HK-2 (cell line): ENCODE measurements around the gene SMAD2.
A peak's percentile ranks its signal among the peaks of the same experiment; 100 is the strongest.

Experiments used
- DNase-seq: peaks from one replicate; pipeline ENCODE4 v3.0.0-alpha.2; 2018; ENCODE audit not compliant: unreplicated experiment

Gene SMAD2

DNA sequence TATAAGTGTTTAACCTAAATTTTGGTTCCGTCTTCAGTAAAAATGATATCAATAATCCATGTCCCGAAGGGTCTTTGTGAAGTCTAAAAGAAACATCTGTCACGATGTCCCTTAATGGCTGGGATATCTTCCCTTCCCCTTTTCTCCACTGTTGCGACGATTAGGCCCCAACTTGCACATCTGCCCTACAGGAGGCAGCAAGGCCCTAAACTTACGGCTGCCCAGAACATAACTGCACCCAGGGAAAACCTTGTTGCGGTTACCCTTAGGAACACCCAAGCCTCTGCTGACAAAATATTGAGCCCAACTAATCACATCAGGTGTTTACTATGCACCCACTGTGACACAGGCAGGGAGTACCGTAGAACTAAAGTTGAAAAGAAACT is 1.3 kb upstream of the SMAD2 start:
- DNase-seq, result peak; percentile 21

DNA sequence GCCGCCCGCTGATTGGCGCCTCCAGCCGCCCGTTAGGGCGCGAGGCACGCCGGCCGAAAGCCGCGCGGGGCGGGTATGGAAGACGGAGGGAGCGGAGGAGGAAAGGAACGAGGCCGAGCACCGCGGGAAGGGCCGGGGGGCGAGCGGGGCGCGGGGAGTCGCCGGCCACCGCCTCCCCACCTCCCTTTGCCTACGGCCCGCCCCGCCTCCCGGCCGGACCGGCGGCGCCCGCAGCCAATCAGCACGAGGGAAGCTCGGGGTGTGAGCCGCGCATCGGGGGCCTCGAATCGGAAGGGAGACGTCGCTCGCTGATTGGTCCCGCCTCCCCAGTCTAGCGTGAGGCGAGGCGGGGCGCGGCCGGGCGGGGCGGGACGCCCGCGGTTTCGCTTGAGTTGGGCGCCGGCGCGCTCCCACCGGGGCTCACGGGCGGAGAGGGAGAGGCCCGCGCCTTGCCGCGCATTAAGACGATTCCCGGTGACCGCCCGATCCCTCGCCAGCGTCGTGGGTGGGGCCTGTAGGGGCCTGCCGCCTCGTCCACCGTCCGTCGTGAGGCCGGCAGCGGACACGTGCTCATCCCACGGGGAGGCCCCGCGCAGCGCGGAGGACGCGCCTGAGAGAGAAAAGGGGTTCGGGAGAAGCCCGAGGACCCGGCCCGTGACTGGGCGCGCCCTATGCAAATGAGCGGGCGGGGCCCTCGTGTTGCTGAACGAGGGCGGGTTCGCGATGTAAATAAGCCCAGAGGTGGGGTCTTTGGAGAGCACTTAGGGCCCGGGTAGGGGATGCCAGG is 665 bp upstream of the SMAD2 start:
- peak; percentile 89 for DNase-seq

DNA sequence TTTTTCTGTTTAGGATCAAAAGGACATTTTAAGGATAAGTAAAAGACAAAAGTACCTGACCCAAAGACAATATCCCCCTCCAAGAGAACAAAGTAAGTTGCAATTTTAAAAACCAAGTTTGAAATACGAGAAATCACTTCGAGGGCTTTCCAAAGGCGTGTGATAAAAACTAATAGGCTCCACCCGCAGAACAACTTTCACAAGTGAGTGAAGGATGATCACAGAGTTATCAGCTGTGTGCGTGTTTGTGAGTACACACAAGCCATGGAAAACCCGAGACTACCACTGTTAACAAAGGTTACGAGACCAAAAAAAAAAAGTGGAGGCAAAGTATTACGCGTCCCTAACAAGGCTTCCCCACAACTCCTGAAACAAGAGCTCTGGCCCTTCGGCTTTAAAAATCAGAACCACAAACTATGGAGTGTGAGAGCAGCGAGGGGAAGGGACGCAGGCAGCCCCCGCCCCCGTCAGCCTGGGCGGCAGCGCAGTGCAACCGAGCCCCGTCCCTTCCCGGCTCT is 719 bp downstream of the SMAD2 start:
- DNase-seq, result no peak

DNA sequence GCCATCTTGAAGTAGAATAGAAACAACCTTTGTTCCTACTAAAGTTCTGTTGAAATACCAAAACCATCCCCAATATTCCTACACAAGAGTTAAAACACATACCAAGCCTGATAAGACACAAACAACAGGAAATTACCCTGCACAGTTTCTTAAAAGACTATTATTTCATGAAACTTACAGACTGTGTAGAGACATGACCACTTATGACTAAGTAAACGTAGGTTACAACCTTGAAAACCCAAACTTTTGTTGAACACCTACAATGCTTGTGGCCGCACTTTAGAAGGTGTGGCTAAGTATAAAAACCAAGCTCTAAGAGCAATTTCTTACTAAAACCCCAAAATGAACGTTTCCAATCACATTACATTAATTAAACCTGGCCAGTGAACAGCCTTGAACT is 2.0 kb downstream of the SMAD2 start:
- DNase-seq, result no peak

DNA sequence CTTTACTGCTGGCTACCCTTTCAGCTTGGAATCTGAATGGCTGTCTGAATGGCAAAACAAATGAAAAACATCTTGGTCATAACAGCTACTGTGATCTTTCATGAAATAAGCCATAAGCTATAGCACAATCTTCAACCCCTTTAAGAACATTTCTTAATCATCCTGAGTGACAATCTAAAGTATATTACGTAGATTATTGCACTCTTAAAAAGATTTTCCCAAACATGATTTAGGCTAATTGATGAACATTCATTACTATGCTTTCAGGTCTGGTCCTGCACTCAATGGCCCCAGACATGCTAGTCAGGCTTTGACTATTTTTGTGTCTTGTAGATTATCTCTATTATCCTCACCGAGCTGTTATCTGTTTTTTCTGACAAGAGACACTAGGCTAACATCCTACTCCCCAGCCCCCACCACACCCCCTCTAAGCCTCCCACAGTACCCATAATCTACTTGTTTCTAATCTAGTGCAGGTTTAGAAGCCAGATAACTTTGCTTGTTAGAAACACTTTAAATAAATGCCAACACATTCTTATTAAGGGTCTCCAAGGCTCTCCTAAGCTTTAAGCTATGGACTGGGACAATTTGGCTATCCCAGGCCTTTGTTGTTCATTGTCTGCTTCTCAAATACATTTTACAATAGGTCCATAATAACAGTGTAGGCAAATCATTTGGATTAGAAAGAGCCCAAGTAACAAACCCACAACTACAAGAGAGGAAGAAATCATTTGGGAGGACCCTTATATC is 4.2 kb downstream of the SMAD2 start:
- no peak for DNase-seq

DNA sequence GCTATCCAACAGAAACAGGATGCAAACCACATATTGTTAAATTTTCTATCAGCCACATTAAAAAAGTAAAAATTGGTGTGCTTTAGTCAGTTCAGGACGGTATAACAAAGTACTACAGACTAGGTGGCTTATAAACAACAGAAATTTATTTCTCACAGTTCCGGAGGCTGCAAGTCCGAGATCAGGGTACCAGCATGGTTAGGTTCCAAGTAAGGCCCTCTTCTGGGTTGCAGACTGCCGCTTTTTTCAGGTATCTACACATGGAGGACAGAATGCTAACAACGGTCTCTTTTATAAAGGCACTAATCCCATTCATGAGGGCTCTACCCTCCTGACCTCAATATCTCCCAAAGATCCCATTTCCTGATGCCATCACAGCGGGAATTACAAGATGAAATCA is 10.5 kb downstream of the SMAD2 start:
- DNase-seq, result no peak

DNA sequence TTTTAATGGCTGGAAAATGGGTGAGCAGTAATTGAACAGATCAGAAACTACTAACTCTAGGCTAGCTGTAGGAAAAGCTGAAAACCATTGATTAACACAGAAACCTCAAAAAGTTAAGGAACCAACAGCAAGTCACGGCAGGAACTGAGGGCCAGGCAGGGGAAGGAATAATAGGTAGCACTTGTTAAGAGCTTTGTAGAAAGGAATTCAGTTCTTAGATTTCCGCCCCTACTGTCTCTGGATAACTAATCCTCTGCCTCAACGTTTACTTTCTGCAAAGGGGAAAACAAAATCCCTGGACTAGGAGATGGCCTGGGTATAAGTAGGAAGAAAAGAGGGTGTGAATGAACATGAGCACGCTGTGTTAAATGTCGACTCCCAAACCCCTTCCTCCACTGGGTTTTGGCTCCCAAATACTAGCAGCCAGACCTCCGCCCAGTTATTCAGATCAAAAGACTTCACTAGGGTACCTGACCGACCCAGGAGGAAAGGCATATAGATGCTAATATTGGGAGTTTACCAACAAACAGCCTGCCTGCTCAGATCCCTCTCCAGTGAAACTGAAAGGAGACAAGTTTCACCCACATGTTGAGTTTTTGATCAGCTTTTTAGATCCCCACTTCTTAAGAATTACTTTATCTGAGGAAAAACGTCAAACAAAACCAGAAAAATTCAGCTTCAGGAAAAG is 12.4 kb downstream of the SMAD2 start:
- DNase-seq, result no peak

DNA sequence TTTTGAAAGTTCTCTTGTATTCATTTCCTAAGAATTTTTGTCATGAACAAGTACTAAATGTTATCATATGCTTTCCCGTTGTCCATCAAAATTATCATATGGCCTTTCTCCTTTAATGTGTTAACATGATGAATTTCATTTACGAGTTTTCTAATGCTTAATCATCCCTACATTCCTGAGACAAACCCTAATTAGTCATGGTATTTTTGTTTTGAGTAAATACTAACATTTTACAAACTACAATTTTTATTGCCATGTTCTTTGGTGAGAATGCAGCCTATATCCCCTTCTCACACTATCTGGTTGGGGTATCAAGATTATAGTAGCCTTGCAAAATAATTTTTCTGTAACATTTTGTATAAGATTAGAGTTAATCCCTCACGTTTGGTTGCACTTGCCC is 14.5 kb downstream of the SMAD2 start:
- no peak for DNase-seq

DNA sequence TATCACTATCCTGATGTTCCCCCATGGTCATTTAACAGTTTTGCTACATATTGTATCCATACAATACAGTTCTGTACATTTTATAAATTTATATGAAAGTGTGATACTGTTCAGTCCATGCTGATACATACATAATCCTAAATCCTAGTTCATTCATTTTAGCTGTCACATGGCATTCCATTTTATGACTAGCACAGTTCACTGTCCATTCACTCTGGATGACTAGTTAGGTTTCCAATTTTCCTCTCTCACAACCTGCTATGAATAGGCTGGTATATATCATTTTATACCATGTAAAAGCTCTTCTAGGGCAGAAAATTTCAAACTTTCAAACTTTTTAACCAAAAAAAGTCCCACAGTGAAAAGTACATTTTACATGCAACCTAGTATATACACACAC is 15.2 kb downstream of the SMAD2 start:
- DNase-seq, result no peak

DNA sequence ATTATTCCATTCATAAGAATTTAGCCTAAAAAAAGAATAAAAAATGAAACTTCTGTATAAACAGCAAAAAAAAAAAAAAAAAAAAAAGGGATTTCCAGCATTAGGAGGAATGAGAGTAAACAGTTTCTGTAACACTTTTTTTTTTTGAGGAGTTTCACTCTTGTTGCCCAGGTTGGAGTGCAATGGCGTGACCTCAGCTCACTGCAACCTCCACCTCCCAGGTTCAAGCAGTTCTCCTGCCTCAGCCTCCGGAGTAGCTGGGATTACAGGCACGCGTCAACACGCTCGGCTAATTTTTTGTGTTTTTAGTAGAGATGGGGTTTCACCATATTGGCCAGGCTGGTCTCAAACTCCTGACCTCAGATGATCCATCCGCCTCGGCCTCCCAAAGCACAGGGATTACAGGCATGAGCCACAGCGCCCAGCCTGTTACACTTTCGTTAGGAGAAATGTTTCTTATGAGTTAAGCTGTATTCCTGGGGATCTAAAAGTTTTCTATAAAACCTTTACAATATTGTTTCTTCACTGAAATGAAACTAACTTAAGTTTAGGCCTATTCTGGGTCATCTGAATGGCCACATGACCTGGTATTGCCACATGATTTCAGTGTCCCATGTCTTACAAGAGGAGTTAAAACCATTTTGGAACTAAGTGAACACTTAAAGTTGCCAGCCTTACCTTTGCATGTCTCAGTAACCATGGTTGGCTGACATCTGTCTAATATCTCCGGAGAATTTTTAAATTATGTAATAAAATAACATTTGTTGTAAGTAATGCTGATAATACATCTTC is 17.5 kb downstream of the SMAD2 start:
- no peak for DNase-seq

DNA sequence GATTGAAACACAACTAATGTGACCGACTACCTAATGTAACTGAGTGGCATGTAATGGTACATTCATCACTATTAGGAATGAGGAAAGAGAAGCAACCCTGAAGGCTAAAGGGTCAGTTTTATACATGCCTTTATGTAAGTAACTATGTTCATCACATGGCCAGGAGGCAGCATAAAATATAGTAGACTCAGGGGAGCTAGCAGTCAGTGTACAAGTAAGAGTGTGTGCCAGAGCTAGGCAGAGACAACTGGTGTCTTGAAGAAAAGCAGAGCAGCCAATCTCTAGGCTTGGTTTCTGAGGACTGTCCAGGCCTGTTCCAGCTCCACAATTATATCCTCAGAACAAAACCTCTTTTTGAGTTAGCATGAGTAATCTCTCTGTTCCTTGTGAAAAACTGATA is 18.1 kb downstream of the SMAD2 start:
- no peak for DNase-seq

DNA sequence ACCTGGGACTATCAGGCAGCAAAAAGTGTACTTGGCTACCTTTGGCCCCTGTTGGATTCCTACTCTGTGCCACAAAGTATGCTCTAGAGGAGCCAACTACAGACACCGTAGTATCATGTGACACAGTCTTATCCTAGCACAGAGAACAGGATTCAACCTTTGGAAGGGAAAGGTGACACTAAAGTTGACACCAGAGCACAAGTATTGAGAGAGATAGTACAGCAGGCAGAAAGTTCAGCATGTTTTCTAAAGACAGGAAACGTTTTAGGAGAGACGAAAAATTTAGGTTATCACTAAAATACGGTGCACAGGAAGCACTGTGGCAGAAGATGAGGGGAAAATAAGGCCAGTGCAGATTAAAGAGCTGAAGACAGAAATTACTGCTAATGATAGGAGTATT is 18.6 kb downstream of the SMAD2 start:
- no peak for DNase-seq

DNA sequence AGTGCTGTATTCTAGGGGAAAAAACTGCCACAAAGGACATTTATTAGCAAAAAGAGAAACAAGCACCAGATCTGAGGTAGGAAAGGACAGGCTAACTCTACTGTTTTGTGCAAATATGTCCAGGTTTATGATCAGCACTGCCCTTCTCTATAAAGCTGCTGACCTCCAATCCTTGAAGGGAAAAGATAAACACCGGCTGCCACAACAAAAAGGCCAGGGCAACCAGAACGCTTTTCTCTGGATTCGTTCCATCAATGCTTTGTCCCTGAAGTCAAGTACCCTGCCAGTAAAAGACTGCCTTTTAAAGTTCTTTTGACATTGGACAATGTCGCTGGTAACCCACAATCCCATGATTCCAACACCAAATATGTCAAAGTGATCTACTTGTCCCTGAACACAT is 21.0 kb downstream of the SMAD2 start:
- no peak for DNase-seq

DNA sequence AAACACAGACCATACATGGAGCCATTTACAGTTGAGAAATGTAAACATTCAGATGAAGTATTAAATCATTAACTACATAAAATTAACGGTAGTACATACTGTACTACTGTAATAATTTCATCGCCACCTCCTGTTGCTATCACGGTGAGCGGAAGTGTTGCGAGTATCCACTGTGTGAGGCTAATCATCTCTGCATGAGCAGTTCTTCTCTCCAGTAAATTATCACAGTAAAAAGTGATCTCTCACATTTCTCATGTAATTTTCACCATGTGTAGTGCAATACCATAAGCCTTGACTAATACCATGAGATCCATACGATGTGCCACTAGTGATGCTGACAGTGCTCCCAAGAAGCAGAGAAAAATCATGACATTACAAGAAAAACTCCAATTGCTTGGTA is 21.9 kb downstream of the SMAD2 start:
- no peak for DNase-seq

DNA sequence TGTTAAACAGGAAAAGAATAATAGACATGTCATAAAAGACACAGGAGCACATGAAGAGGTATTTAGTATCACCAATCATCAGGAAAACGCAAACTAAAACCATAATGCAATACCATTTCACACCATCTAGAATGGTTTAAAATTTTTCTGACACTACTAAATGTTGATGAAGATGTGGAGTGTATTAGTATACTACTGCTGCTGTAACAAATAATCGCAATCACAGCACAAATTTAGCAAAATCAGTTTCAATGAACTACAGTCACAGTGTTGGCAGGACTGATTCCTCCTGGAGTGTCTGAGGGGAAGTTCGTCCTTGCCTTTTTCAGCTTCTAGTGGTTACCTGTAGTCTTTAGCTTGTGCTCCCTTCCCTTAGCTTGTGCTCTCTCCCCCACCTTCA is 24.1 kb downstream of the SMAD2 start:
- no peak for DNase-seq

DNA sequence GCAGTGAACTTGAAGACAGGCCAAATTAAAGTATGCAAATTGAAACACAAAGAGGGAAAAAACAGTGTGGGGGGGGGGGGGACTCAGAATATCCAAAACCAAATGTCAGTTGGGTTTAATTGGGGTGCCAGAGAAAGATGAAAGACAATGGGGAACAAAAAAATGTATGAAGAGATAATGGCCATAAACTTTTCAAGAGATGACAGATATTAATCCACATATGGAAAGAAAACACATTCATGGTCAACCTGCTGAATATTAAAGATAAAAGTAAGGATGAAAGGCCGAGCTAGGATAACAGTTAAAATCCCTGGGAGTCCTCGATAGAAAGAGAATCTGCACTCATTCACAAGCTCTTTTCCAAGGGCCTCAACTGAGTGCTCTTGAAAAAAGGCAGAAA is 26.6 kb downstream of the SMAD2 start:
- DNase-seq, result no peak

DNA sequence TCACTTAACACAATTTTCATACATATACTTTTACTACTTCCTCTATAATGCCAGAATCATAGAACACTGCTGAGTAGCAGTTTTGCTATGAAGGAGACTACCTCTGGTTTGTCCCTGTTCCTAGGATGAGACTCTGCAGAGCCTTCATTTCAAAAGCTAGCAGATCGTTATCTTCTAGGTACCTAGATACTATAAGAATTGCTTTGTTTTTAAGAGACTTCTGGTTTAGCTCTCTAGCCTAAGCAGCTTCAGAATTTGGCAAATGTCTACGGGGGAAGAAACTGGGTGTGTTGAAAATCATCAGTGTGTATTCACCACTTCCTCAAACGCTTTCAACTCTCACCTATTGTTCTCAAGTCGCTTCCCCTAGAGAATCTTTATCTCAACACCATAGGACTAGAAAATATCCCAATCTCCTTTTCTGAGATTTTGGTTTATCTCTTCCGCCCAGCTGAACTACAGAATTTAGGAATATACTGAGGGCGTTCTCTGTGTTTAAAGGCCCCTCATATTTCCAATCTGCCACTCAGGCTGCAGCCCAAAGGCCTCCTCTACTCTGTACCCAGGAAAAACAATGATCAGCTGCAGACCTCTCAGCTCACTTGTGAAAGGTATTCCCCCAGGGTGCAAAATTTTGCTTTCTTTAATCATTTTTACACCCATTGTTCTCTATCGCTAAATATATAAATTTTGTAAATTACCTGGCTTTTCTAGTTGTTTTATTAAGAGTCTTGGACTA is 28.7 kb downstream of the SMAD2 start:
- no peak for DNase-seq

DNA sequence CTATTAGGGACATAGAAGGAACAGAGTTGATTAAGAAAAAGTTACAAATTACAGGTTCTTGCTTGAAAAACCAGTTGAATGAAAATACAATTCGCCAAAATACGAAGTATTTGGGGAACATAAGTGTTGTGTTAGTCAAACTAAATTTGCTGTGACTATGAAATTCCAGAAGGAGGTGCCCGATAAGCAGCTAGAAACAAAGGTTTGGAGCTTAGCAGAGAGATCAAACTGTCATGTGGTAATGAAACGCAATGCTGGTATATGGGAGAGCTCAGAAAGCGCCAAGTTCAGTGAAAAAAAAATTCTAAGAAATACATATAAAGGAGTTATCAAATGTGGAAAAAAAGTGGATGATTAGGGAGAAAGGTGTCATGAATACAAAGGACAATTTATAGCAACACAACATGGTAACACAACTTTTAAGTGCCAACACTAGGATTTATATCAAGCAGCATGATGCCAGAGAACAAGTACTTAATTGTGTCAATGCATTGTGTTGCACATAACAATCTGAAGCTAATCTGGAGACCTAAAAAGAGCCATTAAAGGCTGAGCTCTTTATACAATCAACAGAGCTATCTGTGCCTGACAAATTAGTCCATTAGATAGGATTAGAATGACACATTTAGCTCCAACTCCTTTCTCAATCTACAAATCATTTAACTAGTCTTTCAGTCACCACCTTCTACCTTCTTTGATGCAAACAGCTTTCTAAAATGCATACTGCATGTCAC is 31.2 kb downstream of the SMAD2 start:
- DNase-seq, result no peak

DNA sequence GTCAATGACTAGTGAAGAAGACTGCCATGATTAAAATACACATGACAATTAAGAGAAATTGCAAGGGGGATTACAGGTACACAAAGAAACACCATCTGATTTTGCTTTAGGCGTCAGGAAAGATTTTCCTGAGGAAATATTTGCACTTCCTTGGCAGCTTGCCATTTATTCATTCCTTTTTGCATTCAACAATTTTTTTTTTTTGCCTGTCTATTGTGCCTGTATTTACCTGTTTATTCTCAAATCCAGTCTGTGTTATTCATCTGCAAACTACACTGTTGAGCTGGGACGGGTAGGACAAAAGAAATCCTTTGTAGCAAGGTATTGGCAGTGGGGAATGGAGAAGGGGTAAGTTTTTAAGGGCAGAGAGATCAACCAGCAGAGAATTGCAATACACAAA is 31.8 kb downstream of the SMAD2 start:
- DNase-seq, result no peak

DNA sequence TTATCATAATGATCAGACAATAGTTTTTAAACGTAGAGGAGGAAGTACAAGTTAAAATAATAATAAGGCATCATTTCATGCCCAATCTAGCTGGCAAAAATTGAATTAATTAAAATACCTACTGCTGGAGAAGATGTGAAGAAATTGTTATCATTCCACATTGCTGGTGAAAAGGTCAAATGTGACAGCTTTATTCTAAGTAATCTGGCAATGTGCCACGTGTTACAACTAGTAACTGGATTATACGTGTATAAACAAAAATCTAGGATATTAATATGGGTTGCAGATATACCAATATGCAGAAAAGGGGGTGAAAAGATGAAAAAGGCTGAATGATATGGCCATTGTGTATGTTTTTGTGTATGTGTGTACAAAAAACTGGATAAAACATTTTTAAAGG is 32.4 kb downstream of the SMAD2 start:
- no peak for DNase-seq
